Chondrocyte (in vitro differentiated cells): ENCODE results near the gene TNNC1. TPM values are rescaled to one million over a fixed set of nuclear protein-coding genes. Genes with fewer than 3 reads are reported as not detected.

ENCODE experiments used
- DNase-seq: peaks from one replicate; pipeline ENCODE4 v3.0.0; 2021; ENCODE audit warnings: mixed read lengths, low spot score
- H3K27ac Mint-ChIP-seq: one replicate; pipeline ENCODE4 v1.8.0; 2021; ENCODE audit warnings: mild to moderate bottlenecking, moderate library complexity, mixed read lengths; ENCODE audit not compliant: unreplicated experiment
- H3K27me3 Mint-ChIP-seq: 2 replicates; pipeline ENCODE4 v1.8.0; 2021; ENCODE audit warnings: low read depth, mixed read lengths
- H3K36me3 Mint-ChIP-seq: 2 replicates; pipeline ENCODE4 v1.8.0; 2021; ENCODE audit warnings: low read depth, mixed read lengths
- H3K4me1 Mint-ChIP-seq: 2 replicates; pipeline ENCODE4 v1.8.0; 2021; ENCODE audit warnings: low read depth, mild to moderate bottlenecking, mixed read lengths
- H3K4me3 Mint-ChIP-seq: one replicate; pipeline ENCODE4 v1.8.0; 2021; ENCODE audit warnings: mild to moderate bottlenecking, moderate library complexity, mixed read lengths; ENCODE audit not compliant: unreplicated experiment
- H3K9me3 Mint-ChIP-seq: 2 replicates; pipeline ENCODE4 v1.8.0; 2021; ENCODE audit warnings: low read depth, mixed read lengths
- total RNA-seq: library from RNA; stranded (reverse); gene quantifications from 3 replicates; pipeline ENCODE4 v1.2.1, GENCODE V29; 2021
- TF ChIP-seq, protein P1 (sequence below): fragments of 200-600 bp; sonication (generic); IDR thresholded peaks from 2 replicates; pipeline ENCODE4 v1.5.0; 2021; ENCODE audit warnings: antibody characterized with exemption, mild to moderate bottlenecking, moderate library complexity

Gene TNNC1
- total RNA-seq, 1 donor from 2014 or later = 12.7 TPM

DNA sequence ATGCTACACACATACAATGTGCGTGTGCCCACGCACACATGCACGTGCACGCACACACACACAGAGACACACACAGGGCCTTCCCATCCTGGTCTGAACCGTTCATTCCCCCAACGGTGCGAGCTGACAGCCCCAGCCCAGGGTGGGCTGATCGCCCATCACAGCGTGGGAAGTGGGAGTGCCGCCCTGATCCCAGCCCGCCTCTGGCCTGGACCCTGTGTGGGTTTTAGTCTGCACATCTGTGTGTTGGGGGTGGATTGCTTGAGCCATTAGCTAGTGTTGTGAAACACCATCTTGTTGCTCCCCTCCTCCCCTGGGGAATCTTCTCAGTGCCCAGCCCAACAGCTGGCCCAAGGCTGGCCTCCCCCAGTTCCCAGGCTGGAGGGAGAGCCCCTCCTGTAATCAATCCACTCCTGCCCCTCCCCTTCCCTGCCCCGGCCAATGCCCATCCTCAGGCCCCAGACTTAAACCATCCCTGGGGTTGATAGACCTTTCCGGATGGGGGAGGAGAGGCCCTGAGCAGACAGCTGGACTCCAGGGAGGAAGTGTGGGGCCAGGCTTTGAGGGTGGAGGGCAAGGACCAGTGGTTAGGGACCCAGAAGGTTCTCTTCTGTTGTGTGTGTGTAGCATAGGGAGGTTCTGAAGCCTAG lies 17.2 kb downstream of the TNNC1 start:
- Mint-ChIP-seq H3K4me3 (no peak overlapping the region), H3K27ac (no peak overlapping the region), H3K4me1 (no peaks in the 10 kb centered on the region), H3K27me3 (no peaks in the 10 kb centered on the region), H3K9me3 (no peaks in the 10 kb centered on the region), H3K36me3 (no peaks in the 10 kb centered on the region)
- DNase-seq = no peak
- TF ChIP-seq, protein P1, sequence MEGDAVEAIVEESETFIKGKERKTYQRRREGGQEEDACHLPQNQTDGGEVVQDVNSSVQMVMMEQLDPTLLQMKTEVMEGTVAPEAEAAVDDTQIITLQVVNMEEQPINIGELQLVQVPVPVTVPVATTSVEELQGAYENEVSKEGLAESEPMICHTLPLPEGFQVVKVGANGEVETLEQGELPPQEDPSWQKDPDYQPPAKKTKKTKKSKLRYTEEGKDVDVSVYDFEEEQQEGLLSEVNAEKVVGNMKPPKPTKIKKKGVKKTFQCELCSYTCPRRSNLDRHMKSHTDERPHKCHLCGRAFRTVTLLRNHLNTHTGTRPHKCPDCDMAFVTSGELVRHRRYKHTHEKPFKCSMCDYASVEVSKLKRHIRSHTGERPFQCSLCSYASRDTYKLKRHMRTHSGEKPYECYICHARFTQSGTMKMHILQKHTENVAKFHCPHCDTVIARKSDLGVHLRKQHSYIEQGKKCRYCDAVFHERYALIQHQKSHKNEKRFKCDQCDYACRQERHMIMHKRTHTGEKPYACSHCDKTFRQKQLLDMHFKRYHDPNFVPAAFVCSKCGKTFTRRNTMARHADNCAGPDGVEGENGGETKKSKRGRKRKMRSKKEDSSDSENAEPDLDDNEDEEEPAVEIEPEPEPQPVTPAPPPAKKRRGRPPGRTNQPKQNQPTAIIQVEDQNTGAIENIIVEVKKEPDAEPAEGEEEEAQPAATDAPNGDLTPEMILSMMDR = no peak

GRCh38 chr3:52435246-52436101 lies 18.4 kb downstream of the TNNC1 start:
- H3K4me1 Mint-ChIP-seq = no peaks in the 10 kb centered on the region
- no peak for DNase-seq
- no peak overlapping the region for H3K27ac Mint-ChIP-seq
- TF ChIP-seq, protein P1 = no peak
- no peaks in the 10 kb centered on the region for H3K36me3 Mint-ChIP-seq
- H3K9me3 Mint-ChIP-seq = no peaks in the 10 kb centered on the region
- no peaks in the 10 kb centered on the region for H3K27me3 Mint-ChIP-seq
- H3K4me3 Mint-ChIP-seq = no peak overlapping the region

DNA sequence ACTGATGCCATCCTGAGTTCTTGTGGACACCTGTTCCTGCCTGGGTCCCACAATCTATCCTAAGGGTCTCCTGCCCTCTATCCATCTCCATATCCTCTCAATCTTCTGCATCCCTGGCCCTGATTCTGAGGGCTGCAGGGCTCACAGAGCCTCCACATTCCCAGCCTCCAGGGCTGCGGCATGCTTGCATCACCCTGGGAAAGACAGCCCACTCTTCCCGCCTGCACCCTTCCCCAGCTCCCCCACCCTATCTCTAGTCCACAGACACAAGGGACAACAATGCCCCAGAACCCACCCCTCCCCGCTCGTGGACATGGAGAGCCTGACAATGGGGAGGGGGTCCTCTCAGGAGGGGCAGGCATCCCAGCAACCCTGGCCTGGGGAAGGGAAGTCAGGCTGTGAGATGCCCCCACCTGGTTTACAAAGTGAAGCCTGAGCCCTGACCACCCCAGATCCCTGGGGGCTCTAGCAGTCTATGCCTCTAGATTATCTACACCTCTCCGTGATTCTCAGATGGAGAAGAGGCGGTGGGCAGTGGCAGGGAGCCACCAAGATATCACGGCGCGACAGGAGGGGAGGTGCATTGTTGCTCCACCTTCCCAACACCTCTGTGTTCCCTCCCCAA lies 19.2 kb downstream of the TNNC1 start:
- DNase-seq = no peak
- Mint-ChIP-seq H3K27ac (no peak overlapping the region), H3K4me1 (no peaks in the 10 kb centered on the region), H3K4me3 (no peak overlapping the region), H3K27me3 (no peaks in the 10 kb centered on the region), H3K9me3 (no peaks in the 10 kb centered on the region), H3K36me3 (no peaks in the 10 kb centered on the region)
- TF ChIP-seq, protein P1 = no peak

- TF ChIP-seq, protein P1 = no peak
- H3K36me3 Mint-ChIP-seq = no peaks in the 10 kb centered on the region
- no peaks in the 10 kb centered on the region for H3K4me1 Mint-ChIP-seq
- H3K9me3 Mint-ChIP-seq = no peaks in the 10 kb centered on the region
- H3K27ac Mint-ChIP-seq = no peak overlapping the region
- no peak for DNase-seq
- no peak overlapping the region for H3K4me3 Mint-ChIP-seq
- H3K27me3 Mint-ChIP-seq = no peaks in the 10 kb centered on the region
Observed at GRCh38 chr3:52433996-52434479, 19.8 kb downstream of the TNNC1 start.

- no peak overlapping the region for H3K27ac Mint-ChIP-seq
- no peaks in the 10 kb centered on the region for H3K9me3 Mint-ChIP-seq
- TF ChIP-seq, protein P1 = no peak
- H3K36me3 Mint-ChIP-seq = no peaks in the 10 kb centered on the region
- H3K4me1 Mint-ChIP-seq = no peaks in the 10 kb centered on the region
- DNase-seq = no peak
- no peaks in the 10 kb centered on the region for H3K27me3 Mint-ChIP-seq
- H3K4me3 Mint-ChIP-seq = no peak overlapping the region
Observed at GRCh38 chr3:52433328-52433995, 20.4 kb downstream of the TNNC1 start.
